CD4-positive, alpha-beta memory T cell (primary cell): ENCODE results near the gene SLC35E3. TPM values are rescaled to one million over a fixed set of nuclear protein-coding genes. Genes with fewer than 3 reads are reported as not detected.
"Not testable (repeated sequence)": the region's sequence is repeated elsewhere in the genome, so short reads cannot be mapped to it uniquely, and the experiment has no call there.

Experiments
- CTCF ChIA-PET: fragments of 350-600 bp; sonication (Branson Sonifier 250); formaldehyde crosslinking; loops from one replicate; lab custom pipeline; 2021; ENCODE audit warnings: inconsistent platforms; ENCODE audit not compliant: partially characterized antibody; lab: Charles Lee
- POLR2A ChIA-PET: fragments of 350-600 bp; sonication (Branson Sonifier 250); formaldehyde crosslinking; loops from one replicate; lab custom pipeline; 2021; ENCODE audit not compliant: partially characterized antibody; lab: Charles Lee
- DNase-seq, 5 donors: peaks; one replicate each; pipeline versions ENCODE4 v3.0.0 to v3.0.0-alpha.2; 2020 to 2022; ENCODE audit warnings: mixed read lengths in 1 of 5
- H3K27ac ChIP-seq: one replicate; pipeline ENCODE4 v1.7.0; 2013; ENCODE audit warnings: low read depth, low read length
- H3K27me3 ChIP-seq: 2 replicates; pipeline ENCODE4 v1.7.0; 2013; ENCODE audit warnings: mild to moderate bottlenecking, low read length, moderate library complexity; ENCODE audit not compliant: insufficient read depth
- H3K36me3 ChIP-seq: 2 replicates; pipeline ENCODE4 v1.7.0; 2013; ENCODE audit warnings: mild to moderate bottlenecking, low read length, moderate library complexity; ENCODE audit not compliant: insufficient read depth
- H3K4me1 ChIP-seq: 2 replicates; pipeline ENCODE4 v1.7.0; 2013; ENCODE audit warnings: mild to moderate bottlenecking, low read length, moderate library complexity; ENCODE audit not compliant: insufficient read depth
- H3K4me3 ChIP-seq, 2 donors: one replicate each; pipeline ENCODE4 v1.7.0; 2013; ENCODE audit warnings: low read length in 2 of 2, mild to moderate bottlenecking in 1 of 2
- H3K9me3 ChIP-seq, 2 donors: one replicate each; pipeline ENCODE4 v1.7.0; 2013; ENCODE audit warnings: low read length in 2 of 2, control low read depth in 1 of 2; ENCODE audit not compliant: control insufficient read depth in 1 of 2
- H3K27ac Mint-ChIP-seq, 7 donors: one replicate each; pipeline ENCODE4 v1.8.0; 2020 to 2021; ENCODE audit warnings: mixed read lengths in 7 of 7, mild to moderate bottlenecking in 6 of 7, inconsistent platforms in 3 of 7, moderate library complexity in 3 of 7
- H3K27me3 Mint-ChIP-seq, 2 donors: one replicate each; pipeline ENCODE4 v1.8.0; 2020 to 2021; ENCODE audit warnings: mixed read lengths in 2 of 2
- H3K36me3 Mint-ChIP-seq, 2 donors: one replicate each; pipeline ENCODE4 v1.8.0; 2020 to 2021; ENCODE audit warnings: mixed read lengths in 2 of 2, inconsistent platforms in 1 of 2, mild to moderate bottlenecking in 1 of 2
- H3K4me1 Mint-ChIP-seq, 4 donors: one replicate each; pipeline ENCODE4 v1.8.0; 2020 to 2021; ENCODE audit warnings: mixed read lengths in 4 of 4, mild to moderate bottlenecking in 1 of 4
- H3K4me3 Mint-ChIP-seq, 8 donors: one replicate each; pipeline ENCODE4 v1.8.0; 2020 to 2021; ENCODE audit warnings: mixed read lengths in 8 of 8, mild to moderate bottlenecking in 7 of 8, moderate library complexity in 6 of 8, inconsistent platforms in 3 of 8
- H3K9me3 Mint-ChIP-seq, 8 donors: one replicate each; pipeline ENCODE4 v1.8.0; 2020 to 2021; ENCODE audit warnings: mixed read lengths in 8 of 8, mild to moderate bottlenecking in 5 of 8, inconsistent platforms in 3 of 8, moderate library complexity in 1 of 8
- intact Hi-C: fragments of 100-400 bp; cut with micrococcal nuclease; formaldehyde crosslinking; loops from one replicate; pipeline ENCODE4 v1.15.1; 2023
- polyA plus RNA-seq, 2 donors: library from polyadenylated mRNA; unstranded; fragments of 300-500 nt; fragmentation: Illumina TruSeq; gene quantifications; one replicate each; pipeline ENCODE4 v1.2.3, GENCODE V29; 2021
- total RNA-seq, 2 experiments: library from RNA; stranded (reverse); gene quantifications; one replicate each; pipeline ENCODE4 v1.2.3, GENCODE V29; 2021

The SLC35E3 gene
- total and polyA plus RNA-seq, 4 experiments from 2014 or later: 6.1 to 11.5 (median 8.0) TPM

GRCh38 chr12:68793436-68793835 lies 47.5 kb downstream of the SLC35E3 start:
- Mint-ChIP-seq H3K27ac (no peak overlapping the region), H3K27me3 (no peaks in the 10 kb centered on the region), H3K36me3 (no peaks in the 10 kb centered on the region), H3K9me3 (no peaks in the 10 kb centered on the region), H3K4me3 (no peak overlapping the region), H3K4me1 (peaks cover 0 to 4% (median 0%) of the 10 kb centered on the region in 4 donors)
- Histone ChIP-seq H3K9me3 (no peaks in the 10 kb centered on the region), H3K27ac (no peak overlapping the region), H3K4me3 (no peak overlapping the region), H3K36me3 (no peaks in the 10 kb centered on the region), H3K27me3 (no peaks in the 10 kb centered on the region), H3K4me1 (no peaks in the 10 kb centered on the region)
- ChIA-PET POLR2A (interaction anchor here (1.6 kb wide), 1 partner anchor 15 kb away, joined by 3 read pairs; the partner anchor contains the start of gene MDM2), CTCF (interaction anchor here (1.0 to 1.3 kb wide), 2 partner anchors 14 to 434 kb away, joined by 3 read pairs; partner anchors contain the start of gene MDM2)
- DNase-seq: no peak
- intact Hi-C loops: no loop called here

- ChIA-PET POLR2A (interaction anchor here (0.6 to 1.6 kb wide), 2 partner anchors 14 to 42 kb away, joined by 3 read pairs; partner anchors contain the start of gene MDM2), CTCF (interaction anchor here (0.6 to 1.0 kb wide), 2 partner anchors 14 to 331 kb away, joined by 3 read pairs; partner anchors contain the start of gene MDM2)
- Mint-ChIP-seq H3K4me3 (no peak overlapping the region), H3K4me1 (peaks cover 0 to 4% (median 0%) of the 10 kb centered on the region in 4 donors), H3K9me3 (no peaks in the 10 kb centered on the region), H3K27ac (no peak overlapping the region), H3K27me3 (no peaks in the 10 kb centered on the region), H3K36me3 (no peaks in the 10 kb centered on the region)
- Histone ChIP-seq H3K27me3 (no peaks in the 10 kb centered on the region), H3K27ac (no peak overlapping the region), H3K4me1 (no peaks in the 10 kb centered on the region), H3K9me3 (no peaks in the 10 kb centered on the region), H3K4me3 (no peak overlapping the region), H3K36me3 (no peaks in the 10 kb centered on the region)
- DNase-seq: no peak
- intact Hi-C loops: no loop called here
These were observed 48.1 kb downstream of the SLC35E3 start for GRCh38 chr12:68793975-68794652.

GRCh38 chr12:68794653-68795251 lies 48.8 kb downstream of the SLC35E3 start:
- Histone ChIP-seq H3K27ac (no peak overlapping the region), H3K4me3 (no peak overlapping the region), H3K4me1 (no peaks in the 10 kb centered on the region), H3K27me3 (no peaks in the 10 kb centered on the region), H3K9me3 (no peaks in the 10 kb centered on the region), H3K36me3 (no peaks in the 10 kb centered on the region)
- H3K27ac Mint-ChIP-seq: no peak overlapping the region
- CTCF ChIA-PET: interaction anchor here (1.0 kb wide), 1 partner anchor 12 kb away, joined by 4 read pairs; no protein-coding TSS in a partner anchor
- no peak for DNase-seq
- H3K4me3 Mint-ChIP-seq: no peak overlapping the region
- no peaks in the 10 kb centered on the region for H3K27me3 Mint-ChIP-seq
- no peaks in the 10 kb centered on the region for H3K9me3 Mint-ChIP-seq
- POLR2A ChIA-PET: interaction anchor here (0.6 kb wide), 1 partner anchor 42 kb away, joined by 3 read pairs; no protein-coding TSS in a partner anchor
- peaks cover 0 to 4% (median 0%) of the 10 kb centered on the region in 4 donors for H3K4me1 Mint-ChIP-seq
- no peaks in the 10 kb centered on the region for H3K36me3 Mint-ChIP-seq
- intact Hi-C loops: no loop called here

GRCh38 chr12:68796399-68796798 lies 50.4 kb downstream of the SLC35E3 start:
- DNase-seq: no peak
- Mint-ChIP-seq H3K4me1 (peaks cover 0 to 4% (median 0%) of the 10 kb centered on the region in 4 donors), H3K9me3 (no peaks in the 10 kb centered on the region), H3K27me3 (no peaks in the 10 kb centered on the region), H3K4me3 (no peak overlapping the region), H3K36me3 (no peaks in the 10 kb centered on the region), H3K27ac (no peak overlapping the region)
- Histone ChIP-seq H3K27ac (no peak overlapping the region), H3K36me3 (no peaks in the 10 kb centered on the region), H3K4me3 (no peak overlapping the region), H3K4me1 (no peaks in the 10 kb centered on the region), H3K27me3 (no peaks in the 10 kb centered on the region), H3K9me3 (no peaks in the 10 kb centered on the region)
- CTCF ChIA-PET: interaction anchor here (1.2 to 1.4 kb wide), 2 partner anchors 9 to 755 kb away, joined by 3 read pairs; no protein-coding TSS in a partner anchor
- intact Hi-C loops: no loop called here
- POLR2A ChIA-PET: no interaction called here

- intact Hi-C loops: no loop called here
- no peak overlapping the region for H3K27ac ChIP-seq
- CTCF ChIA-PET: interaction anchor here (1.1 to 1.4 kb wide), 2 partner anchors 9 to 31 kb away, joined by 3 to 5 read pairs; partner anchors contain the start of gene MDM2
- no peaks in the 10 kb centered on the region for H3K27me3 ChIP-seq
- Mint-ChIP-seq H3K4me1 (no peaks in the 10 kb centered on the region), H3K27me3 (no peaks in the 10 kb centered on the region), H3K27ac (no peak overlapping the region), H3K36me3 (no peaks in the 10 kb centered on the region), H3K9me3 (no peaks in the 10 kb centered on the region), H3K4me3 (no peak overlapping the region)
- DNase-seq: no peak
- no peaks in the 10 kb centered on the region for H3K36me3 ChIP-seq
- no peaks in the 10 kb centered on the region for H3K4me1 ChIP-seq
- POLR2A ChIA-PET: interaction anchor here (0.8 kb wide), 1 partner anchor 26 kb away, joined by 3 read pairs; no protein-coding TSS in a partner anchor
- H3K9me3 ChIP-seq: no peaks in the 10 kb centered on the region
- no peak overlapping the region for H3K4me3 ChIP-seq
These were observed 52.9 kb downstream of the SLC35E3 start for GRCh38 chr12:68798882-68799234.

- no peaks in the 10 kb centered on the region for H3K4me1 Mint-ChIP-seq
- no peaks in the 10 kb centered on the region for H3K36me3 ChIP-seq
- H3K27ac Mint-ChIP-seq: no peak overlapping the region
- no peaks in the 10 kb centered on the region for H3K4me1 ChIP-seq
- ChIA-PET CTCF (interaction anchor here (0.7 to 1.1 kb wide), 2 partner anchors 7 to 30 kb away, joined by 3 to 5 read pairs; partner anchors contain the start of gene MDM2), POLR2A (no interaction called here)
- H3K27ac ChIP-seq: no peak overlapping the region
- no peak overlapping the region for H3K4me3 ChIP-seq
- intact Hi-C loops: no loop called here
- H3K9me3 ChIP-seq: no peaks in the 10 kb centered on the region
- no peak overlapping the region for H3K4me3 Mint-ChIP-seq
- no peaks in the 10 kb centered on the region for H3K27me3 Mint-ChIP-seq
- H3K9me3 Mint-ChIP-seq: no peaks in the 10 kb centered on the region
- H3K27me3 ChIP-seq: no peaks in the 10 kb centered on the region
- DNase-seq: no peak
- no peaks in the 10 kb centered on the region for H3K36me3 Mint-ChIP-seq
These were observed 54.3 kb downstream of the SLC35E3 start for GRCh38 chr12:68800294-68800693.

- H3K27me3 ChIP-seq, POLR2A ChIA-PET, H3K4me1 ChIP-seq: not testable (repeated sequence)
These were observed 55.1 kb downstream of the SLC35E3 start for GRCh38 chr12:68801124-68801523.

More at GRCh38 chr12:68801124-68801523, 55.1 kb downstream of the SLC35E3 start:
- DNase-seq, H3K36me3 ChIP-seq, H3K36me3 Mint-ChIP-seq, CTCF ChIA-PET, intact Hi-C loops, H3K4me1 Mint-ChIP-seq, H3K27me3 Mint-ChIP-seq, H3K27ac Mint-ChIP-seq, H3K9me3 Mint-ChIP-seq, H3K4me3 Mint-ChIP-seq, H3K27ac ChIP-seq, H3K9me3 ChIP-seq, H3K4me3 ChIP-seq: not testable (repeated sequence)
